KOPT-K1 (cell line): ENCODE measurements around the gene MTHFD1.
"Not testable (repeated sequence)": the region's sequence is repeated elsewhere in the genome, so short reads cannot be mapped to it uniquely, and the experiment has no call there.

Experiments
- H3K27ac ChIP-seq: fragments of 200-600 bp; sonication (generic); 2 replicates; pipeline ENCODE4 v1.5.1; 2016; ENCODE audit warnings: antibody characterized with exemption, mild to moderate bottlenecking, low read depth, low read length; ENCODE audit not compliant: poor library complexity, severe bottlenecking
- H3K36me3 ChIP-seq: fragments of 200-600 bp; sonication (generic); 2 replicates; pipeline ENCODE4 v1.5.1; 2017; ENCODE audit warnings: antibody characterized with exemption, mild to moderate bottlenecking, low read length, moderate library complexity; ENCODE audit not compliant: insufficient read depth
- H3K9me3 ChIP-seq: fragments of 200-600 bp; sonication (generic); 2 replicates; pipeline ENCODE4 v1.5.1; 2017; ENCODE audit warnings: antibody characterized with exemption, low read length, mild to moderate bottlenecking; ENCODE audit not compliant: insufficient read depth, poor library complexity, severe bottlenecking

Gene MTHFD1

GRCh38 chr14:64387782-64388532, at the start of gene MTHFD1:
TSS of gene MTHFD1 (plus strand) at chr14:64388353. CDS start at chr14:64388428, 75 bp downstream.
- H3K9me3 ChIP-seq = no peaks in the 10 kb centered on the region
- peak within 1 kb of the TSS; percentile 84 for H3K27ac ChIP-seq
- peaks cover 29% of the 10 kb centered on the region for H3K36me3 ChIP-seq

DNA sequence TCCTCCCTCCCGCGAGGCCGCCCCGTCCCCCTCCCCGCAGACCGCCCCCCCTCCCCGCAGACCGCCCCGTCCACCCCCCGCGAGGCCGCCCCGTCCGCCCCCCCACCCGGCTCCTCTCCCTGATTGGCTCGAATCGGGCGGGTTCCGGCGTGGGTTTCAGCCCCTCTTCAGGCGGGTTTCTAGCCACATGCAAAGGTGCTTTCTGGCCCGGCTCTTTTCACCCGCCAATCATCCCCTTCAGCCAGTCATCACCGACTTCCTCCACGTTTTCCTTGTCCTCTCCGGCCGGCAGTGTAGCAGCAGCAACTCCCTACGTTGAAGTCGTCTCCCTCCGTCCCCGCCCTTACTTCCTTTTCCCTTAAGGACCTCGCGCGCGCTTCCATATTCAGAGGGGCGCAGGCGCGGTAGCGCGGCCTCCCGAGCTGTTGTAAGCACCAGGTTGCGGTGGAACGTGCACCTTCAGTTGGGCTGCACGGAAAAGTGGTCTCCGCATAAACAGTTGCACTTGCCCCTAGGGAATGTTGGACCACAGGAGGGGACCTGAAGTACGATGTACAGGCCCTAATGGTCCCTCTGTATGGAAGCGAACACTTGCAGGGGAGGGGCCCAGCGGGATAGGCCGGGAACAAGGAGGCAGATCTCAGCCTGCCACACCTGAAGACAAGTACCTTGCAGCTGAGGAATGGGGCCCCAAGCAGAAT, 49.4 kb upstream of the MTHFD1 start:
- Histone ChIP-seq H3K27ac (peak overlapping the region; percentile 94), H3K36me3 (no peaks in the 10 kb centered on the region), H3K9me3 (peaks cover 10% of the 10 kb centered on the region)

DNA sequence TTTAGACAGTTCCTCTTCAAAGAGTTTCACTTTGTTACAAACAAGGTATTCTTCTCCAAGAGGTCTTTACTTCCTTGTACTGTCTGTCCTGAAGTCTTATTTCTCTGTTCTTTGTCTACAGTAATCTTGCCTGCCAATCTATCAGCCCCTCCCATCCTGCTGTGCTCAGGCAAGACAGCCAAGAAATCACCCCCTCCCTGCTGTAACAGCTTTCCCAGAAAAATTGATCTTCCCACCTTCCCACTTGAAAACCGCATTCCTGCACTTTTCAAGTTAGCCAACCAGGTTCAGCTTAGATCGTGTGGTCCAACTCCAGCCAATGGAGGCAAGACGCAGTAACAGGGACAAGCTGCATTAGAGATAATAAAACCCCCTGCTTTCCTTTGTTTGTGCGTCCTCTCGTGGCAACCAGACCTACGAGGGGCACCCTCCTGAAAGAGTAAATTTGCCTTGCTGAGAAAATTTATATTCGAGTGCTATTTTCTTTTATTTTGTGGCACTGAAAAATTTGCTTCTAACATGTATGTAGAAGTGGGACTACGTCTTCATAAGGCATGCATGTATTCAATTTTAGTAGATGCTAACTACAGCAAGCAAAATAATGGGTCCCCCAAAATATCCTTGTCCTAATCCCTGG, 47.5 kb upstream of the MTHFD1 start:
- Histone ChIP-seq H3K36me3 (no peaks in the 10 kb centered on the region), H3K27ac (no peak overlapping the region), H3K9me3 (peaks cover 10% of the 10 kb centered on the region)

GRCh38 chr14:64347748-64348147, 40.4 kb upstream of the MTHFD1 start:
- Histone ChIP-seq H3K9me3 (no peaks in the 10 kb centered on the region), H3K27ac (no peak overlapping the region), H3K36me3 (no peaks in the 10 kb centered on the region)

DNA sequence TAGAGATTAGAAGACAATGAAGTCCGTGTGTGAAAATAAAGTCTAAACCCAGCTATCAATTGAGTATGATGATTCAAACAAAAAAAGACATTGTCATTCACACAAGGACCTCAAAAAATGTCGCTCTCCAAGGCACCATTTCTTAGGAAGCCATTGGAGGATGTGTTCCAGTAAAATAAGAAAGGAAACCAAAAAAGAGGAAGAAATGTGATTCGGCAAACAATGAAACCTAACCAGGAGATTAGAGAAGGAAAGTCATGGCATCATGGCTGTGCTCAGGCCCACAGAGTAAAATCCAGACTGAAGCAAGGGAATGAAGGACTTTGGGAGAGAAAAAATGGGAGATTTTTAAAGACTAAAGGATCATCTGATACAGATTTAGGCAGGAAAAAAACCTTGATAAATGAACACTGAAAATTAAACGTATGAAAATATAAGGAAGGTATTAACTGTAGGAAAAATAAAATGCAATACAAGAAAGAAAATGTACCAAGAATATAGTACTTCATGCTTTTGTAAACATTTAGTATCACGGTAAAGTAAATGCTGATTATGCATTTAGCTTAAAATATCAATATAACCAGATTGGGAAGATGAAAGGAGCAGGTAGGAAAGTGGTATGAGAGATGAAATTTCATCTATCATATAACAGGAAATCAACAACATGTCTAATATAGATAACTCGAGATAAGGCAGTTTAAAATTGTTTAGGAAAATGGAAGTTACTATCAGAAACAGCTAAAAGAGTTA, 38.2 kb upstream of the MTHFD1 start:
- Histone ChIP-seq H3K36me3 (no peaks in the 10 kb centered on the region), H3K9me3 (no peaks in the 10 kb centered on the region)

GRCh38 chr14:64363265-64363846, 24.8 kb upstream of the MTHFD1 start:
- no peak overlapping the region for H3K27ac ChIP-seq
- H3K9me3 ChIP-seq = no peaks in the 10 kb centered on the region
- H3K36me3 ChIP-seq = no peaks in the 10 kb centered on the region

More for the DNA sequence above, 38.2 kb upstream of the MTHFD1 start:
- no peak overlapping the region for H3K27ac ChIP-seq

- Histone ChIP-seq H3K9me3 (no peaks in the 10 kb centered on the region), H3K27ac (no peak overlapping the region), H3K36me3 (no peaks in the 10 kb centered on the region)
Observed at GRCh38 chr14:64364907-64365306, 23.2 kb upstream of the MTHFD1 start.

- H3K36me3 ChIP-seq, H3K9me3 ChIP-seq, H3K27ac ChIP-seq: not testable (repeated sequence)
Observed at GRCh38 chr14:64365358-64365889, 22.7 kb upstream of the MTHFD1 start.

DNA sequence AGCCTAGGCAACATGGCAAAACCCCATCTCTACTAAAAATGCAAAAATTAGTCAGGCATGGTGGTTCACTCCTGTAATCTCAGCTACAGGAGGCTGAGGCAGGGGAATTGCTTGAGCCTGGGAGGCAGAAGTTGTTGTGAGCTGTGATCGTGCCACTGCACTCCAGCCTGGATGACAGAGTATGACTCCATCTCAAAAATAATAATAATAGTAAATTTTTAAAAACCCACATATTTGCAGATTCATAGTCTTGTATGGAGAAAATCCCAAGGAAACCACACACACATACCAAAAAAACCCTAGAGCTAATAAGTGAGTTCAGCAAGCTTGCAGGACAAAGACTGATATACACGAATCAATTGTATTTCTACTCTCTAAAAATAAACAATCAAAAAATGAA, 19.0 kb upstream of the MTHFD1 start:
- no peak overlapping the region for H3K27ac ChIP-seq
- no peaks in the 10 kb centered on the region for H3K36me3 ChIP-seq
- H3K9me3 ChIP-seq = no peaks in the 10 kb centered on the region

- H3K9me3 ChIP-seq = no peaks in the 10 kb centered on the region
- peaks cover 22% of the 10 kb centered on the region for H3K36me3 ChIP-seq
- peak overlapping the region; percentile 84 for H3K27ac ChIP-seq
Observed at GRCh38 chr14:64387232-64387781, 846 bp upstream of the MTHFD1 start.

DNA sequence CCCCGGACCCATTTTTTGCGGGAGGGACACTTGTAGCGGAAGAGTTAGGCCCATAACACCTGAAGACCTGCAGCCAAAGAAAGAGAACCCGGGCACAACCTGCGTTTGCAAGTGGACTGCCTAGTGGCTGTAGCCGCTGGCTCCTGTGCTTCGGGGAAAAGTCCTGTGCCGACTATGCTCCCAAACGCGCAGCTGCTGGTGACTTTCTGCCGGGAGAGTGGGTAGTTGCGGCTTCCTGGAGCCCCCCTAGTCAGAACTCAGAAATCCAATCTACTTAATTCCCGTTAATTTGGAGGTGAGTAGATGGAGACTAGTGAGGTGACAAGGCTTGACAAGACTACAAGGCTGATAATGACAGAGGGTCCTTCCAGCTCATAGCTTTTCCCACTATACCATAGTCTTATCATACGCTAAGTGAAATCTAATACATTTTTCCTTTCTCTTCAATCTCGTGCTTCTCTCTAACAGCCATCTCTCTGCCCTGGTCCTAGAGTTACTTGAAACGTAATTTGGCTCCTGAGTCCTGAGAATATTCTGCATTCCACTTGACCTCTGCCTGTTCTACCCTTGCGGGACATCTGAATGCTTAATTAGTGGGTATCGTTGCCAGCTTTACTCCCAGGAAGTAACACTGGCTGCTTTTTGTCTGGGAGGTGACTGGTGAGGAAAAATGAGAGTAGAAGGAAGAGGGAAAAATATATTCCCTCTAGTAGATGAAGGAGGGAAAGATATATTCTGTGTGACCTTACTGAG, 556 bp downstream of the MTHFD1 start:
- peak overlapping the region; percentile 84 for H3K27ac ChIP-seq
- no peaks in the 10 kb centered on the region for H3K9me3 ChIP-seq
- H3K36me3 ChIP-seq = peaks cover 36% of the 10 kb centered on the region

GRCh38 chr14:64391113-64391725, 3.1 kb downstream of the MTHFD1 start:
- Histone ChIP-seq H3K9me3 (no peaks in the 10 kb centered on the region), H3K27ac (no peak overlapping the region), H3K36me3 (peaks cover 58% of the 10 kb centered on the region)

GRCh38 chr14:64391986-64392385, 3.8 kb downstream of the MTHFD1 start:
- peaks cover 58% of the 10 kb centered on the region for H3K36me3 ChIP-seq
- H3K9me3 ChIP-seq = no peaks in the 10 kb centered on the region
- no peak overlapping the region for H3K27ac ChIP-seq
